Progenitor cell of endocrine pancreas (in vitro differentiated cells): ENCODE results near the gene MYBL2. TPM values are rescaled to one million over a fixed set of nuclear protein-coding genes. Genes with fewer than 3 reads are reported as not detected.

Experiments used
- DNase-seq: peaks from one replicate; pipeline ENCODE4 v3.0.0; 2021; ENCODE audit warnings: low spot score; ENCODE audit not compliant: unreplicated experiment
- H3K27ac Mint-ChIP-seq: 2 replicates; pipeline ENCODE4 v1.8.0; 2021; ENCODE audit warnings: mild to moderate bottlenecking, moderate library complexity, mixed read lengths
- H3K27me3 Mint-ChIP-seq: 2 replicates; pipeline ENCODE4 v1.8.0; 2021; ENCODE audit warnings: mixed read lengths
- H3K36me3 Mint-ChIP-seq: 2 replicates; pipeline ENCODE4 v1.8.0; 2022; ENCODE audit warnings: mixed read lengths; ENCODE audit not compliant: insufficient read depth
- H3K4me1 Mint-ChIP-seq: 2 replicates; pipeline ENCODE4 v1.8.0; 2021; ENCODE audit warnings: low read depth, mixed read lengths
- H3K4me3 Mint-ChIP-seq: 2 replicates; pipeline ENCODE4 v1.8.0; 2021; ENCODE audit warnings: low read depth, mild to moderate bottlenecking, moderate library complexity, mixed read lengths
- H3K9me3 Mint-ChIP-seq: 2 replicates; pipeline ENCODE4 v1.8.0; 2021; ENCODE audit warnings: low read depth, mixed read lengths
- CTCF ChIP-seq: fragments of 200-600 bp; sonication (generic); IDR thresholded peaks from one replicate; pipeline ENCODE4 v1.5.0; 2021; ENCODE audit warnings: antibody characterized with exemption, mild to moderate bottlenecking; ENCODE audit not compliant: unreplicated experiment
- total RNA-seq: library from RNA; stranded (reverse); gene quantifications from 2 replicates; pipeline ENCODE4 v1.2.1, GENCODE V29; 2021

MYBL2 gene
- total RNA-seq, 1 donor from 2014 or later = 43.3 TPM

GRCh38 chr20:43695571-43695970 is 28.7 kb downstream of the MYBL2 start:
- no peak for TF ChIP-seq CTCF
- Mint-ChIP-seq H3K36me3 (no peaks in the 10 kb centered on the region), H3K9me3 (no peaks in the 10 kb centered on the region)

GRCh38 chr20:43699941-43700565 is 33.1 kb downstream of the MYBL2 start:
- no peak for DNase-seq
- Mint-ChIP-seq H3K4me3 (no peak overlapping the region), H3K4me1 (no peaks in the 10 kb centered on the region), H3K36me3 (peaks cover under 1% of the 10 kb centered on the region), H3K27ac (no peak overlapping the region), H3K9me3 (no peaks in the 10 kb centered on the region), H3K27me3 (no peaks in the 10 kb centered on the region)
- no peak for TF ChIP-seq CTCF

More at GRCh38 chr20:43695571-43695970, 28.7 kb downstream of the MYBL2 start:
- H3K4me1 Mint-ChIP-seq = no peaks in the 10 kb centered on the region
- no peak overlapping the region for H3K4me3 Mint-ChIP-seq
- H3K27ac Mint-ChIP-seq = no peak overlapping the region
- H3K27me3 Mint-ChIP-seq = no peaks in the 10 kb centered on the region
- no peak for DNase-seq

- TF ChIP-seq CTCF = no peak
- peaks cover 2% of the 10 kb centered on the region for H3K36me3 Mint-ChIP-seq
- H3K4me1 Mint-ChIP-seq = no peaks in the 10 kb centered on the region
- no peak for DNase-seq
- H3K27ac Mint-ChIP-seq = no peak overlapping the region
- H3K27me3 Mint-ChIP-seq = no peaks in the 10 kb centered on the region
- no peaks in the 10 kb centered on the region for H3K9me3 Mint-ChIP-seq
- H3K4me3 Mint-ChIP-seq = no peak overlapping the region
Measured at GRCh38 chr20:43700627-43701026, 33.7 kb downstream of the MYBL2 start.

GRCh38 chr20:43702502-43702901 is 35.6 kb downstream of the MYBL2 start:
- peaks cover 6% of the 10 kb centered on the region for H3K36me3 Mint-ChIP-seq
- no peaks in the 10 kb centered on the region for H3K9me3 Mint-ChIP-seq

GRCh38 chr20:43710370-43711044 is 43.6 kb downstream of the MYBL2 start:
- no peak for DNase-seq
- Mint-ChIP-seq H3K9me3 (no peaks in the 10 kb centered on the region), H3K27me3 (no peaks in the 10 kb centered on the region), H3K4me1 (no peaks in the 10 kb centered on the region), H3K4me3 (no peak overlapping the region), H3K36me3 (peaks cover 6% of the 10 kb centered on the region), H3K27ac (no peak overlapping the region)
- no peak for TF ChIP-seq CTCF

More at GRCh38 chr20:43702502-43702901, 35.6 kb downstream of the MYBL2 start:
- no peak for TF ChIP-seq CTCF
- Mint-ChIP-seq H3K27me3 (no peaks in the 10 kb centered on the region), H3K4me1 (no peaks in the 10 kb centered on the region), H3K27ac (no peak overlapping the region), H3K4me3 (no peak overlapping the region)
- DNase-seq = no peak
